IMR-90 (cell line): ENCODE data around the gene PPFIA2. TPM values are rescaled to one million over a fixed set of nuclear protein-coding genes. Genes with fewer than 3 reads are reported as not detected.

ENCODE experiments used
- ATAC-seq: fragments of 200-7000 bp; cut with Tn5 transposase; 2 replicates; pipeline ENCODE4 v1.9.1; 2020; ENCODE audit warnings: low read depth, mild to moderate bottlenecking, moderate library complexity
- BruUV-seq: library from RNA; stranded (reverse); fragments of 400-500 nt; replicated peaks from 2 replicates; lab custom pipeline; 2021; lab: Mats Ljungman, UMichigan
- CTCF ChIA-PET: fragments of 300-600 bp; formaldehyde crosslinking; extraction: SDS; loops from one replicate; lab custom pipeline; 2021; ENCODE audit warnings: antibody characterized with exemption; lab: Yijun Ruan, JAX
- POLR2A ChIA-PET: fragments of 300-600 bp; sonication (Branson Sonifier 250); formaldehyde crosslinking; loops from one replicate; lab custom pipeline; 2022; ENCODE audit warnings: antibody characterized with exemption; ENCODE audit not compliant: unreplicated experiment; lab: Charles Lee
- DNase-seq: peaks from one replicate; pipeline ENCODE4 v3.0.0; 2013
- H2AFZ ChIP-seq: replicated peaks from 2 replicates; pipeline ENCODE3; 2013; ENCODE audit warnings: low read length, mild to moderate bottlenecking; ENCODE audit not compliant: poor library complexity
- H2AK5ac ChIP-seq: 2 replicates; pipeline ENCODE4 v1.6.1; 2013; ENCODE audit warnings: low read depth, low read length, inconsistent platforms
- H2AK9ac ChIP-seq: replicated peaks from 2 replicates; pipeline ENCODE3; 2013; ENCODE audit warnings: mild to moderate bottlenecking, low read depth, low read length, moderate library complexity; ENCODE audit not compliant: poor library complexity
- H2BK120ac ChIP-seq: 2 replicates; pipeline ENCODE4 v1.6.1; 2013; ENCODE audit warnings: low read depth, low read length, inconsistent platforms
- H2BK15ac ChIP-seq: 3 replicates; pipeline ENCODE4 v1.6.1; 2013; ENCODE audit warnings: low read depth, low read length, inconsistent platforms
- H2BK20ac ChIP-seq: 2 replicates; pipeline ENCODE4 v1.6.1; 2013; ENCODE audit warnings: low read depth, mild to moderate bottlenecking, inconsistent platforms, low read length, moderate library complexity
- H2BK5ac ChIP-seq: 2 replicates; pipeline ENCODE4 v1.6.1; 2013; ENCODE audit warnings: mild to moderate bottlenecking, low read depth, low read length, inconsistent platforms; ENCODE audit not compliant: poor library complexity, severe bottlenecking
- H3K14ac ChIP-seq: replicated peaks from 2 replicates; pipeline ENCODE4 v1.6.1; 2013; ENCODE audit warnings: low read depth, low read length, inconsistent platforms
- H3K18ac ChIP-seq: 2 replicates; pipeline ENCODE4 v1.6.1; 2013; ENCODE audit warnings: low read depth, low read length, control low read depth
- H3K23ac ChIP-seq: 2 replicates; pipeline ENCODE4 v1.6.1; 2013; ENCODE audit warnings: low read depth, low read length, inconsistent platforms
- H3K27ac ChIP-seq: 2 replicates; pipeline ENCODE4 v1.5.1; 2013; ENCODE audit warnings: mild to moderate bottlenecking, control low read depth, low read length; ENCODE audit not compliant: insufficient read depth
- H3K27me3 ChIP-seq: 2 replicates; pipeline ENCODE4 v1.6.1; 2013; ENCODE audit warnings: low read length; ENCODE audit not compliant: control insufficient read depth, insufficient read depth
- H3K36me3 ChIP-seq: 2 replicates; pipeline ENCODE4 v1.6.1; 2013; ENCODE audit warnings: low read length, mixed read lengths; ENCODE audit not compliant: control insufficient read depth, insufficient read depth
- H3K4ac ChIP-seq: 2 replicates; pipeline ENCODE4 v1.6.1; 2013; ENCODE audit warnings: low read depth, low read length, inconsistent platforms
- H3K4me1 ChIP-seq: 2 replicates; pipeline ENCODE4 v1.6.1; 2013; ENCODE audit warnings: low read length, mixed read lengths; ENCODE audit not compliant: control insufficient read depth, insufficient read depth
- H3K4me2 ChIP-seq: 2 replicates; pipeline ENCODE4 v1.6.1; 2013; ENCODE audit warnings: low read depth, mild to moderate bottlenecking, control low read depth, low read length, moderate library complexity
- H3K4me3 ChIP-seq: 2 replicates; pipeline ENCODE4 v1.5.1; 2013; ENCODE audit warnings: low read depth, mild to moderate bottlenecking, control low read depth, low read length, moderate library complexity; ENCODE audit not compliant: insufficient read depth
- H3K56ac ChIP-seq: 2 replicates; pipeline ENCODE4 v1.6.1; 2013; ENCODE audit warnings: low read length, inconsistent platforms; ENCODE audit not compliant: insufficient read depth; ENCODE audit errors: extremely low read depth
- H3K79me1 ChIP-seq, 2 experiments: 2 replicates each; pipeline ENCODE4 v1.6.1; 2013; ENCODE audit warnings: low read length in 2 of 2, inconsistent platforms in 1 of 2, low read depth in 1 of 2
- H3K9ac ChIP-seq: 2 replicates; pipeline ENCODE4 v1.6.1; 2013; ENCODE audit warnings: low read depth, low read length, control low read depth
- H3K9me1 ChIP-seq: 2 replicates; pipeline ENCODE4 v1.6.1; 2013; ENCODE audit warnings: low read length, inconsistent platforms; ENCODE audit not compliant: insufficient read depth
- H3K9me3 ChIP-seq: 2 replicates; pipeline ENCODE4 v1.6.1; 2013; ENCODE audit warnings: low read length; ENCODE audit not compliant: control insufficient read depth, insufficient read depth
- H4K20me1 ChIP-seq: 2 replicates; pipeline ENCODE4 v1.6.1; 2013; ENCODE audit warnings: low read length, inconsistent platforms; ENCODE audit not compliant: insufficient read depth
- H4K5ac ChIP-seq: 2 replicates; pipeline ENCODE4 v1.6.1; 2013; ENCODE audit warnings: mild to moderate bottlenecking, low read depth, low read length, control low read depth
- H4K8ac ChIP-seq, 2 experiments: 2 replicates each; pipeline ENCODE4 v1.6.1; 2013; ENCODE audit warnings: low read depth in 2 of 2, low read length in 2 of 2, control low read depth in 1 of 2, inconsistent platforms in 1 of 2
- H4K91ac ChIP-seq: 2 replicates; pipeline ENCODE4 v1.6.1; 2013; ENCODE audit warnings: low read depth, low read length, inconsistent platforms; ENCODE audit not compliant: insufficient read depth
- BHLHE40 ChIP-seq: fragments of 150-350 bp; IDR thresholded peaks from 2 replicates; pipeline ENCODE4 v1.6.1; 2016; ENCODE audit warnings: mild to moderate bottlenecking, low read depth, low read length
- CEBPB ChIP-seq: IDR thresholded peaks from 2 replicates; pipeline ENCODE4 v1.6.1; 2012; ENCODE audit warnings: low read depth, low read length, improper control_type of control experiment
- CTCF ChIP-seq: conservative IDR thresholded peaks from 2 replicates; pipeline ENCODE4 v1.5.1; 2012; ENCODE audit warnings: mild to moderate bottlenecking, low read depth, low read length, improper control_type of control experiment
- ELK1 ChIP-seq: fragments of 150-350 bp; IDR thresholded peaks from 2 replicates; pipeline ENCODE4 v1.6.1; 2016; ENCODE audit warnings: low read depth, mild to moderate bottlenecking, low read length, moderate library complexity, borderline replicate concordance
- FOS ChIP-seq: fragments of 150-350 bp; IDR thresholded peaks from 2 replicates; pipeline ENCODE4 v1.6.1; 2016; ENCODE audit warnings: low read depth, low read length
- MXI1 ChIP-seq: IDR thresholded peaks from 2 replicates; pipeline ENCODE4 v1.6.1; 2012; ENCODE audit warnings: low read depth, mild to moderate bottlenecking, low read length, moderate library complexity, borderline replicate concordance
- NFE2L2 ChIP-seq: fragments of 150-350 bp; IDR thresholded peaks from 2 replicates; pipeline ENCODE4 v1.6.1; 2016; ENCODE audit warnings: low read depth, mild to moderate bottlenecking, low read length
- POLR2A ChIP-seq: IDR thresholded peaks from 2 replicates; pipeline ENCODE4 v1.6.1; 2012; ENCODE audit warnings: mild to moderate bottlenecking, low read depth, low read length
- RCOR1 ChIP-seq: IDR thresholded peaks from 2 replicates; pipeline ENCODE4 v1.6.1; 2012; ENCODE audit warnings: mild to moderate bottlenecking, low read length, improper control_type of control experiment; ENCODE audit not compliant: insufficient replicate concordance
- RFX5 ChIP-seq: IDR thresholded peaks from 2 replicates; pipeline ENCODE4 v1.8.0; 2012; ENCODE audit warnings: low read depth, mild to moderate bottlenecking, low read length, moderate library complexity
- SMC3 ChIP-seq: fragments of 150-350 bp; IDR thresholded peaks from 2 replicates; pipeline ENCODE4 v1.6.1; 2016; ENCODE audit warnings: low read depth, mild to moderate bottlenecking, antibody characterized with exemption, low read length, moderate library complexity
- USF2 ChIP-seq: fragments of 150-350 bp; IDR thresholded peaks from 2 replicates; pipeline ENCODE4 v1.6.1; 2017; ENCODE audit warnings: mild to moderate bottlenecking, antibody characterized with exemption, low read length, low read depth
- WGBS, 2 experiments: methylation state at CpG; one replicate each; pipeline versions ENCODE4 v1.1.5 to v1.1.7; 2013; ENCODE audit warnings: missing lambda C conversion rate in 2 of 2; ENCODE audit not compliant: insufficient read length in 1 of 2; ENCODE audit errors: extremely low coverage in 2 of 2; 5-methylcytosine and 5-hydroxymethylcytosine counted together
- dilution Hi-C: fragments of 300-500 bp; cut with HindIII; formaldehyde crosslinking; loops from one replicate; pipeline ENCODE4 v1.14.3; 2018; ENCODE audit warnings: low sequenced_read_pairs; ENCODE audit not compliant: unreplicated experiment
- in situ Hi-C: fragments of 300-500 bp; cut with MboI; formaldehyde crosslinking; loops from 3 replicates; pipeline ENCODE4 v1.14.3; 2019; ENCODE audit warnings: low sequenced_read_pairs, inconsistent platforms, mixed read lengths
- intact Hi-C: fragments of 100-400 bp; cut with micrococcal nuclease; formaldehyde crosslinking; loops from 2 replicates; pipeline ENCODE4 v1.10.0; 2022
- polyA plus RNA-seq, 3 experiments: library from polyadenylated mRNA; depleted of rRNA; stranded (reverse); fragments of >200 nt; gene quantifications; 2 replicates each; pipeline ENCODE4 v1.2.3, GENCODE V29; 2012; ENCODE audit warnings: low replicate concordance in 1 of 3
- total RNA-seq: library from RNA; depleted of rRNA; stranded (reverse); fragments of >200 nt; gene quantifications from 2 replicates; pipeline ENCODE4 v1.2.3, GENCODE V29; 2012

The PPFIA2 gene
- total and polyA plus RNA-seq, 2 of the 4 experiments (the other 2 are of a cell fraction), result 0.29 to 1.3 TPM

GRCh38 chr12:81518638-81519037 lies 240.5 kb downstream of the PPFIA2 start:
- Histone ChIP-seq H2AK9ac (no peak overlapping the region), H3K27me3 (no peaks in the 10 kb centered on the region), H2BK120ac (no peak overlapping the region), H2BK20ac (no peak overlapping the region), H3K27ac (no peak overlapping the region), H3K18ac (no peak overlapping the region), H4K5ac (no peak overlapping the region), H4K8ac (no peak overlapping the region), H2BK15ac (no peak overlapping the region), H2AK5ac (no peak overlapping the region), H3K4me3 (no peak overlapping the region), H2BK5ac (no peak overlapping the region), H4K20me1 (no peaks in the 10 kb centered on the region), H2AFZ (no peak overlapping the region), H3K36me3 (no peaks in the 10 kb centered on the region), H3K4me1 (no peaks in the 10 kb centered on the region), H3K79me1 (no peaks in the 10 kb centered on the region), H4K91ac (no peak overlapping the region), H3K14ac (no peak overlapping the region), H3K9me1 (no peaks in the 10 kb centered on the region), H3K4ac (no peak overlapping the region), H3K23ac (no peak overlapping the region), H3K56ac (no peak overlapping the region; the same call in 1 of the 2 replicates), H3K9me3 (peaks cover 2% of the 10 kb centered on the region; the same call in 1 of the 2 replicates), H3K9ac (no peak overlapping the region), H3K4me2 (no peak overlapping the region)
- dilution Hi-C loops (no loop called here), intact Hi-C loops (no loop called here), in situ Hi-C loops (no loop called here)
- no TSS peak for BruUV-seq
- no peak for ATAC-seq
- no CpG with 5 or more reads among the region's 1 CpG for WGBS, 2 experiments
- DNase-seq, result no peak
- ChIA-PET CTCF (no interaction called here), POLR2A (interaction anchor here (0.6 kb wide), 1 partner anchor 95 kb away, joined by 4 read pairs; no protein-coding TSS in a partner anchor)
- TF ChIP-seq POLR2A, result no peak
- no peak for TF ChIP-seq RFX5
- no peak for TF ChIP-seq MXI1
- TF ChIP-seq CTCF, result no peak
- TF ChIP-seq CEBPB, result no peak
- no peak for TF ChIP-seq ELK1
- no peak for TF ChIP-seq SMC3
- no peak for TF ChIP-seq RCOR1
- TF ChIP-seq USF2, result no peak
- TF ChIP-seq BHLHE40, result no peak
- TF ChIP-seq FOS, result no peak
- no peak for TF ChIP-seq NFE2L2
